ENCODE results near the gene SYNDIG1.

- TF ChIP-seq CTCF (conservative IDR thresholded peaks at IDR 0.05; ENCODE audit: low read depth, low read length): no peak
- no peak for TF ChIP-seq MXI1 (IDR thresholded peaks at IDR 0.05; ENCODE audit: borderline replicate concordance, low read depth, low read length)
- no peak for TF ChIP-seq ELK1 (IDR thresholded peaks at IDR 0.05; ENCODE audit: borderline replicate concordance, low read depth, low read length)
Measured at GRCh38 chr20:24420567-24420966, 48.9 kb upstream of the SYNDIG1 start.

Measured in IMR-90 (cell line).